Ovary (tissue), 9 donors: ENCODE data around the gene FAM83E. TPM values are rescaled to one million over a fixed set of nuclear protein-coding genes. Genes with fewer than 3 reads are reported as not detected.

Experiments used
- DNase-seq, 5 donors: peaks; one replicate each; pipeline ENCODE4 v3.0.0-alpha.2; 2019 to 2020
- H3K27ac ChIP-seq, 2 donors: fragments of 200-600 bp; one replicate each; pipeline versions ENCODE4 v1.5.1 to v1.8.0; 2019 to 2022
- H3K27me3 ChIP-seq: fragments of 200-600 bp; one replicate; pipeline ENCODE4 v1.8.0; 2022
- H3K36me3 ChIP-seq: fragments of 200-600 bp; sonication (generic); one replicate; pipeline ENCODE4 v1.5.1; 2019
- H3K4me1 ChIP-seq: one replicate; pipeline ENCODE4 v1.8.1; 2013; ENCODE audit warnings: mild to moderate bottlenecking, moderate library complexity; ENCODE audit not compliant: insufficient read depth
- H3K4me3 ChIP-seq: fragments of 200-600 bp; sonication (generic); one replicate; pipeline ENCODE4 v1.5.1; 2017
- H3K9me3 ChIP-seq, 2 donors: fragments of 200-600 bp in 1 of 2; sonication (generic) in 1 of 2; one replicate each; pipeline versions ENCODE4 v1.5.1 to v1.8.1; 2013 to 2019; ENCODE audit warnings: mild to moderate bottlenecking in 1 of 2, moderate library complexity in 1 of 2
- CTCF ChIP-seq, 3 donors: fragments of 450-650 bp in 2 of 3; fragments of 200-600 bp in 1 of 3; IDR thresholded peaks; one replicate each; pipeline versions ENCODE4 v1.5.1 to v1.8.0; 2016 to 2022; ENCODE audit warnings: antibody characterized with exemption in 3 of 3, mild to moderate bottlenecking in 1 of 3
- EP300 ChIP-seq: sonication (generic); formaldehyde crosslinking; IDR thresholded peaks from one replicate; pipeline ENCODE4 v1.6.1; 2017; ENCODE audit warnings: antibody characterized with exemption
- POLR2A ChIP-seq: fragments of 450-650 bp; IDR thresholded peaks from one replicate; pipeline ENCODE4 v1.6.1; 2017; ENCODE audit warnings: antibody characterized with exemption, mild to moderate bottlenecking, moderate library complexity
- WGBS, 3 donors: extraction: QIAGEN DNeasy Blood & Tissue Kit in 1 of 3; methylation state at CpG; one replicate each; pipeline versions ENCODE4 v1.1.5 to v1.1.7; 2013 to 2017; 5-methylcytosine and 5-hydroxymethylcytosine counted together
- intact Hi-C, 4 donors: fragments of 100-400 bp; cut with DNase I; formaldehyde crosslinking; loops; one replicate each; pipeline versions ENCODE4 v1.11.0 to v1.15.1; 2022 to 2023
- polyA plus RNA-seq, 2 donors: library from polyadenylated mRNA; stranded (reverse); fragments of 200-250 nt in 1 of 2; fragments of 350-450 nt in 1 of 2; fragmentation: Illumina TruSeq in 1 of 2; extraction: RNeasy Lipid Tissue Mini Kit (QIAGEN cat#74804) in 1 of 2; gene quantifications; one replicate each; pipeline ENCODE4 v1.2.3, GENCODE V29; 2013 to 2014
- total RNA-seq, 7 donors: library from RNA; depleted of rRNA in 2 of 7; stranded (reverse); fragments of >200 nt in 2 of 7; fragmentation: NEBNext Ultra II Directional in 3 of 7; extraction: Animal tissue kit (Norgen Biotek cat#: 25700) in 3 of 7; gene quantifications; one replicate each; pipeline versions ENCODE4 v1.1.0 to v1.2.4, GENCODE V29; 2016 to 2023
- donor health status: DM: no; HTN: no; CAD: no; lungs with moderate emphysema.
- donor health status: DM: no; HTN: no; CAD: no.
- donor health status: Bipolar disorder and iron deficiency.
- donor health status: DM: yes; HTN: yes; CAD: no.
- donor health status: DM: no; HTN: no; CAD: no.
- donor health status: DM: yes; HTN: yes; CAD: no.

Gene FAM83E
- total and polyA plus RNA-seq, 9 donors, result 0.16 to 6.9 (median 1.5) TPM; not detected in 3

DNA sequence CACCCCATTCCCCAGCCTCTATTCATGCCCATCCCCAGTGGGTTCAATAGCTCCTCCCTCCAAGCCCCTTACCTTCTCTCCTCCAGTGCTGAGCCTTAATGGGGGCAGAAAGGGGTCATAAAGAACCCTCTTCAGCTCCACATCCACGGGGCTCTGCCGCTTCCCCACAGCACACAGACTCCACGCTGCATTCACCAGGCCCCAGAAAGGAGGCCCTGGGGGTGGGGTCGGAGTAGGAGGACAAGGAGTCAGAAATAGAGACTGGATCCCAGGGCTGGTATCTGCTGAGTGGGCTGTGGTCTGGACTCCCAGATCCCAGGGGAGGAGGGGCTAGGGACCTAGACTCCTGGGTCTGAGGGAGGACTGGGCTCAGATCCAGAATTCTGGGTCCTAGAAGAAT is 29.5 kb upstream of the FAM83E start:
- TF ChIP-seq EP300 (no peak), POLR2A (no peak), CTCF (IDR thresholded peaks at IDR 0.05) (no peak)
- peak overlapping the region; percentile 92 to 97 for H3K27ac ChIP-seq
- peaks cover 4% of the 10 kb centered on the region for H3K4me1 ChIP-seq
- DNase-seq, result no peak
- H3K36me3 ChIP-seq, result no peaks in the 10 kb centered on the region
- H3K4me3 ChIP-seq, result no peak overlapping the region
- no peaks in the 10 kb centered on the region for H3K9me3 ChIP-seq
- no peaks in the 10 kb centered on the region for H3K27me3 ChIP-seq
- intact Hi-C loops, result loop anchor here in 1 of 4 donors (10.0 kb wide), 1 partner anchor 70 kb away; the partner anchor contains the start of gene MAMSTR
- 38 to 54% (median 45%) methylated on average over 4 of the region's 4 CpGs for WGBS, 3 donors

- 90 to 96% (median 91%) methylated on average over 5 of the region's 5 CpGs for WGBS, 3 donors
- DNase-seq, result no peak
- no peak overlapping the region for H3K27ac ChIP-seq
- intact Hi-C loops, result loop anchor here in 1 of 4 donors (10.0 kb wide), 1 partner anchor 72 kb away; the partner anchor contains the start of gene MAMSTR
- H3K9me3 ChIP-seq, result no peaks in the 10 kb centered on the region
- no peaks in the 10 kb centered on the region for H3K36me3 ChIP-seq
- no peak for TF ChIP-seq CTCF (IDR thresholded peaks at IDR 0.05)
- TF ChIP-seq EP300, result no peak
- no peak for TF ChIP-seq POLR2A
- no peak overlapping the region for H3K4me3 ChIP-seq
- peaks cover 10% of the 10 kb centered on the region for H3K4me1 ChIP-seq
- no peaks in the 10 kb centered on the region for H3K27me3 ChIP-seq
These were observed 28.0 kb upstream of the FAM83E start for GRCh38 chr19:48642862-48643261.

GRCh38 chr19:48641850-48642249 is 27.0 kb upstream of the FAM83E start:
- H3K27me3 ChIP-seq, result no peaks in the 10 kb centered on the region
- H3K36me3 ChIP-seq, result no peaks in the 10 kb centered on the region
- TF ChIP-seq POLR2A (no peak), EP300 (no peak), CTCF (IDR thresholded peaks at IDR 0.05) (no peak)
- no peak for DNase-seq
- 94 to 98% (median 97%) methylated on average over 2 of the region's 2 CpGs for WGBS, 3 donors
- H3K27ac ChIP-seq, result no peak overlapping the region
- intact Hi-C loops, result loop anchor here in 1 of 4 donors (10.0 kb wide), 1 partner anchor 73 kb away; the partner anchor contains the start of gene MAMSTR
- peaks cover 10% of the 10 kb centered on the region for H3K4me1 ChIP-seq
- no peak overlapping the region for H3K4me3 ChIP-seq
- H3K9me3 ChIP-seq, result no peaks in the 10 kb centered on the region

DNA sequence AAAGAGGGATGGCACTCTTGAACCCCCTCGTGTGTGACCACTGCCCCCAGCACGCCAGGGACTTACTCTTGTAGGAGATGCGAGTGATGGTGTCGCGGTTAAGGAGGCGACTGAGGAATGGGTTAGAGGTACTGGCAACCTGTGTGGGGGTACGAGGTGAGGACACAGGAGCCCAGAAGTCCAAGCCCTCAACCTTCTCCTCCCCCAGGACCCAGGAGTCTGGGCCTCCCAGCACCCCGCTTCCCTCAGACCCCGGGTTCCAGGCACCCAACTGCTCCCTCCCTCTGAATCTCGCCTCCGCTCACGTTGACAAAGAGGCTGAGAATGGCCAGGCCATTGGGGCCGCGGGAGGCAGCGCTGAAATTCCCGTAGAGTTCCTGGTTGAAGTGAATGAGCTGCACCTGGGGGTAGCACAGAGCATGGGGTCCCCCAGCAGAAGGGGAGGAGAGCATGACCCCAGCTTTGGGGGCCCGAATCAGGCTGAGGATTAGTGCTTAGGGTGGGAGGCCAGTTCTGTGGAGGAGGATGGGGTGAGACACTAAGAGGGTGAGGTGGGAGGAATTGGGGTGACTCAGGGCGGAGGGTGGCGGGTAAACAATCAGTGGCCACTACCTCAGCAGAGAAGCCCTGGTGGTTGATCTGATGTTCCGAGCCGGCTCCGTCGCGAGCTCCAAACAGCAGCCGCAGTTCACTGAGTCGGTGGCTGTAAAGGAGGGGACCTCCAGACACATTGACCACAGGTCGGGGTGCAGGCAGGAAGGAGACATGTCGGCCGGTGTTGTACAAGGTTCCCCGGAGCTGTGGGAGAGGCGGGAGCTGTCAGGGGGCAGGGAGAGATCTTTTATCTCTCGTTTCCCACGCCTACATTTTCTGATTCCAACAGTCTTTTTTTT is 24.9 kb upstream of the FAM83E start:
- TF ChIP-seq CTCF (IDR thresholded peaks at IDR 0.05), result no peak
- no peak for TF ChIP-seq POLR2A
- no peak for TF ChIP-seq EP300
- no peaks in the 10 kb centered on the region for H3K27me3 ChIP-seq
- no peaks in the 10 kb centered on the region for H3K9me3 ChIP-seq
- 72 to 75% (median 73%) methylated on average over 33 of the region's 33 CpGs for WGBS, 3 donors
- DNase-seq, result peak in 2 of 5 donors; percentile 52 to 60
- intact Hi-C loops, result loop anchor here in 1 of 4 donors (10.0 kb wide), 1 partner anchor 75 kb away; the partner anchor contains the start of gene MAMSTR
- peaks cover 8% of the 10 kb centered on the region for H3K4me1 ChIP-seq
- H3K36me3 ChIP-seq, result no peaks in the 10 kb centered on the region
- peak overlapping the region in 1 of 2 donors; percentile 89 for H3K27ac ChIP-seq
- no peak overlapping the region for H3K4me3 ChIP-seq
